ENCODE results near the gene MAST2.

The MAST2 gene

DNA sequence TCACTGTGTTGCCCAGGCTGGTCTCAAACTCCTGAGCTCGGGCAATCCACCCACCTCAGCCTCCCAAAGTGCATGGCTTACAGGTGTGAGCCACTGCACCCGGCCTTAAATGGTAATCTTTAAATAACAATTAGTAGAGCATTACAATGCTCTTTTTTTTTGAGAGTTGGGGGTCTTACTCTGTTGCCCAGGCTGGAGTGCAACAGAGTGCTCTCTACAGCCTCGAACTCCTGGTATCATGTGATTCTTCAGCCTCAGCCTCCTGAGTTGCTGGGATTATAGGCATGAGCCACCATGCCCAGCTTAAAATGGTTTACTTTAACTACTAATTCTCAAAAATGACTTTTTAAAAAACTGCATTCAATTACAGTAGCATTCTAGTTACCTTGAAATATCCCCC lies 276.8 kb downstream of the MAST2 start:
- no peak for DNase-seq

DNA sequence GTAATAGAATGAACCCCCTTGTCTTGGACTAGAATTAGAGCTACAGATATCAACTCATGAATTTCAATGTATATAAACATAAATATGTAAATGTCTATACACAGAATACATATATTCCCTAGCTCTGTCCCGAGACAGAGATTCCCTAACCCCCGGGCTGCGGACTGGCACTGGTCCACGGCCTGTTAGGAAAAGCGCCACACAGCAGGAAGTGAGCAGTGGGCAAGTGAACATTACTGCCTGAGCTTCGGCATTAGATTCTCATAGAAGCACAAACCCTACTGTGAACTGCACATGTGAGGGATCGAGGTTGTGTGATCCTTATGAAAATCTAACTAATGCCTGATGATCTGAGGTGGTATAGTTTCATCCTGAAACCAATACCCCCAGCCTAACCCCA lies 277.8 kb downstream of the MAST2 start:
- DNase-seq, result no peak

DNA sequence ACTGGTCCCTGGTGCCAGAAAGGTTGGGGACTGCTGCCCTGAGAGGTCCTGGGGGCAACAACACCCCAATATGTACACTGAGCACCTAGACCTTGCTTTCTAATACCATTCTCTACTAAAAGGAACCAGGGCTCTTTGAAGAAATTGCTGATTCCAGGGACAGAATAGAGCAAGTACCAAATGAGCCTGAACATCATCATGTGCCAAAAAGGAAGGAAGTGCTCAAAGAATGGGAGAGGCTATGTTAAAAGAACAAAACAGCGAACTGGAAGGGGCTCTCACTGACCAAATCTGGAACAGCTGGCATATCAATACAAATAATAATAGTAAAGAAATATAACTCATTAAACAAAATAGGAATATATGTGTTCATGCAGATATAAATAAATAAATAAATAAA lies 278.2 kb downstream of the MAST2 start:
- no peak for DNase-seq

DNA sequence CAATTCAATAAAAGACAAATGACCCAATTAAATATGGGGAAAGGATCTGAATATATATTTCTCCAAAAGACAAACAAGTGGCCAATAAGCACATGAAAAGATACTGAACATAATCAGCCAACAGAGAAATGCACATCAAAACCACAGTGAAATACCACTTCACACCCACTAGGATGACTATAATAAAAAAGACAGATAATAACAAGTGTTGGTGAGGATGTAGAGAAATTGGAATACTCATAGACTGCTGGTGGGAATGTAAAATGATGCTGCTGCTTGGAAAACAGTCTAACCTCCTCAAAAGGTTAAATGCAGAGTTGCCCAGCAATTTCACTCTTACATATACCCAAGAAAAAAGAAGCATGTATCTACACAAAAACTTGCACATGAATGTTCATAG lies 280.2 kb downstream of the MAST2 start:
- no peak for DNase-seq

DNA sequence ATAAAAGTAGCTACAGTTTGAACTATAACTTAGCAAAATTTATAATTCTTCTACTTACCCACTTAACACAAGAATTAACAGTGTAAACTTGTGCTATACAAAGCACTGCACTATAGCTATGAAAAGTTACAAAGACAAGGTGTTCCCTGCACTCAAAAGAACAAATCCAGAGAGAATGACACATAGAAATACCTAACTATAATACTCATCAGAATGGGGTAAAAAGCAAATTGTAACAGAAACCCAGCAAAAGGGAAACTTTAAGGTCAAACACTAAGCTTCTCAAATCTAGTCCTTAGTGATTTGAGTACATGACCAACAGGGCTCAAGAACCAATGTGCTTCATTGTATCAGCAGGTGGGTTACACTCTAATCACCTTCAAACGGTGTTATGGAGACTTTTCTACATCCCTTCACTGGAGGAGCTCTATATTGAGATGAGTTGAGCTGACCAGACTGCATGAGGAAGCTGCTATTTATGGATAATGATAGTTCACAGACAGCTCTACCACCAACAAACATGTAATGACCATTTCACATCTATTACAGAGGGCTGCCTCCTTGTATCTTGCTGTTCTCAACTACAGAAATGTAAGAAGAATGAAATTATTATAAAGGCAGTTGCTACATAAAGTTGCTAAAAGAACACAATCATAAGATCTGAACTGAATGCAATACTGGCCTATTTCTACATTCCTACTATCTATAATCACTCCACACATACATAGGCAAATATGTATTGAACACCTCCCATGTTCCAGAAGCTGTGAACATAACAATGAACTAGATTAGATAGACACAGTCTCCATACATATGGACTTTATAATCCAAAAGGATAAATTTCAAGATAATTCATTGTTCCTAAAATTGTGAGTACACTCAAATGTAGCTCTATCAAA lies 281.4 kb downstream of the MAST2 start:
- DNase-seq, result no peak

Data from CD4-positive, alpha-beta T cell treated with Interleukin-1 beta for 1 hour (primary cell).